Osteocyte (in vitro differentiated cells): ENCODE measurements around the gene MOB3B. TPM values are rescaled to one million over a fixed set of nuclear protein-coding genes. Genes with fewer than 3 reads are reported as not detected.
"Not testable (repeated sequence)": the region's sequence is repeated elsewhere in the genome, so short reads cannot be mapped to it uniquely, and the experiment has no call there.

Experiments
- DNase-seq: peaks from one replicate; pipeline ENCODE4 v3.0.0; 2021; ENCODE audit warnings: mixed read lengths; ENCODE audit not compliant: unreplicated experiment; ENCODE audit errors: extremely low spot score
- H3K27ac Mint-ChIP-seq: one replicate; pipeline ENCODE4 v1.8.0; 2021; ENCODE audit warnings: mild to moderate bottlenecking, mixed read lengths; ENCODE audit not compliant: unreplicated experiment
- H3K27me3 Mint-ChIP-seq: one replicate; pipeline ENCODE4 v1.8.0; 2021; ENCODE audit warnings: mixed read lengths; ENCODE audit not compliant: unreplicated experiment
- H3K36me3 Mint-ChIP-seq: one replicate; pipeline ENCODE4 v1.8.0; 2021; ENCODE audit warnings: mixed read lengths; ENCODE audit not compliant: unreplicated experiment
- H3K4me1 Mint-ChIP-seq: one replicate; pipeline ENCODE4 v1.8.0; 2021; ENCODE audit warnings: mixed read lengths; ENCODE audit not compliant: unreplicated experiment
- H3K4me3 Mint-ChIP-seq: one replicate; pipeline ENCODE4 v1.8.0; 2021; ENCODE audit warnings: mild to moderate bottlenecking, moderate library complexity, mixed read lengths; ENCODE audit not compliant: unreplicated experiment
- H3K9me3 Mint-ChIP-seq: one replicate; pipeline ENCODE4 v1.8.0; 2021; ENCODE audit warnings: mixed read lengths; ENCODE audit not compliant: unreplicated experiment
- CTCF ChIP-seq: fragments of 200-600 bp; sonication (generic); IDR thresholded peaks from 2 replicates; pipeline ENCODE4 v1.5.0; 2021; ENCODE audit warnings: antibody characterized with exemption, mild to moderate bottlenecking, moderate library complexity
- total RNA-seq: library from RNA; stranded (reverse); gene quantifications from 2 replicates; pipeline ENCODE4 v1.2.1, GENCODE V29; 2021

The MOB3B gene
- total RNA-seq, 1 donor from 2014 or later: 7.6 TPM

- Mint-ChIP-seq H3K27me3 (peaks cover 17% of the 10 kb centered on the region), H3K36me3 (no peaks in the 10 kb centered on the region), H3K4me1 (peaks cover 4% of the 10 kb centered on the region), H3K9me3 (no peaks in the 10 kb centered on the region), H3K27ac (no peak overlapping the region), H3K4me3 (no peak overlapping the region)
- TF ChIP-seq CTCF: no peak
- DNase-seq: no peak
Observed at GRCh38 chr9:27510780-27511179, 18.8 kb downstream of the MOB3B start.

DNA sequence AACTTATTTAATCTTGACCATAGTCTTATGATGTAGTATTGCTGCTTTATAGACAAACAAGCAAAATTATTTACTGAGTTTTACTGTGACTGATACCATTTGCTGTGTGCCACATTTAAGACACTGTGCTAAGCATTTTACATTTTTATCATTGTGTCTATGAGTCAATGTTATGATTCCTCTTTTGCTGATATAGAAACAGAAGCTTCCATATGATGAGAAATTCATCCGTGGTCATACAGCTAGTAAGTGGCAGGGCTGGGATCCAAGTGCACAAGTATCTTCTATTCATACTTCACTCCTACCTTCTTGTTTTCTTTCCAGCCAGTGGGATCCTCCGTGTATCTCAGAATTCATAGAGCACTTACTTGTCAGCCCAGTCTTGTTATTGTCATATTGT, 22.6 kb downstream of the MOB3B start:
- no peak overlapping the region for H3K27ac Mint-ChIP-seq
- peaks cover 4% of the 10 kb centered on the region for H3K4me1 Mint-ChIP-seq
- H3K4me3 Mint-ChIP-seq: no peak overlapping the region
- no peak for TF ChIP-seq CTCF
- no peak for DNase-seq
- H3K36me3 Mint-ChIP-seq: no peaks in the 10 kb centered on the region
- H3K9me3 Mint-ChIP-seq: no peaks in the 10 kb centered on the region
- peaks cover 22% of the 10 kb centered on the region for H3K27me3 Mint-ChIP-seq

DNA sequence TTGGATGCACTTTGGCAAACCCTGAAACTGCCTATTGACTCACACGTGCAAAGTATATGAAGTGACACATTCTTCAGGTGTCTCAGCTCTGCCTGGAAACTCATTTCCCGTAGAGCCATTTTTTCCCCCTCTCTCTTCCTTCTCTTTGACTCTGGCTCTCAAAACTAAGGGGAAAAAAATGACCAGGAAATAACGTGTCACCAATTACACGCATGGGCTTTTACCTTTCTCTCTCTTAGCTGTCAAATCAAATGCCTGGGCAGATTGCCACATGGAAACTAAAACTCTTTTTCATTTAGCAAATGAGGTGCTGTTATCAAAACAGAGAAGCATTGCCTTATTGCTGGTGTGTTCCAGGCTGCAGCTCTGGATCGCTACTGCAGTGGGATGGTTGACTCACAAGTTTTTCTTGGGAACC, 23.9 kb downstream of the MOB3B start:
- H3K9me3 Mint-ChIP-seq: no peaks in the 10 kb centered on the region
- peaks cover 2% of the 10 kb centered on the region for H3K4me1 Mint-ChIP-seq
- no peaks in the 10 kb centered on the region for H3K36me3 Mint-ChIP-seq
- no peak overlapping the region for H3K27ac Mint-ChIP-seq
- DNase-seq: no peak
- H3K27me3 Mint-ChIP-seq: peaks cover 21% of the 10 kb centered on the region
- H3K4me3 Mint-ChIP-seq: no peak overlapping the region
- TF ChIP-seq CTCF: no peak

DNA sequence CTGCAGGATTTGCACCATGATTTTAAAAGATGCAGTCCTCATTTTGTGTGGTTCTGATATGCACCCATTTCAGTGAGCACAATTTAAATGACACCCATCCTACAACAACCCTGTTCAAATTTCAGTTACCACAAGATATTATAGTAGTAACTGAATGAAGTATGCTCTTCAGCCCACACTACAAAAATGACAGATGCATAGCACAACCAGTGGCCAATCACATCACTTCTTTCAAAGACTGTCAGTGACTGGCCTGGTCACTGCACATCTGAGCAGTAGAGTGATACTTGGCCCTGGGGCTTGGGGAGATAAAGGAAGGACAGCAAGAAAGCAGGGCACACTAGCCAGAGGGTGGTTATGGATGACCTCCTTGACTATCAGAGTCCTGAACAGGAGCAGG, 25.4 kb downstream of the MOB3B start:
- TF ChIP-seq CTCF: no peak
- Mint-ChIP-seq H3K36me3 (no peaks in the 10 kb centered on the region), H3K27me3 (peaks cover 17% of the 10 kb centered on the region)

GRCh38 chr9:27503623-27504022, 26.0 kb downstream of the MOB3B start:
- Mint-ChIP-seq H3K4me1 (peaks cover 7% of the 10 kb centered on the region), H3K36me3 (no peaks in the 10 kb centered on the region), H3K9me3 (no peaks in the 10 kb centered on the region), H3K27ac (no peak overlapping the region), H3K27me3 (peaks cover 11% of the 10 kb centered on the region), H3K4me3 (no peak overlapping the region)
- no peak for DNase-seq
- no peak for TF ChIP-seq CTCF

More for the DNA sequence above, 25.4 kb downstream of the MOB3B start:
- DNase-seq: no peak
- H3K27ac Mint-ChIP-seq: no peak overlapping the region
- no peak overlapping the region for H3K4me3 Mint-ChIP-seq
- H3K4me1 Mint-ChIP-seq: peaks cover 5% of the 10 kb centered on the region
- no peaks in the 10 kb centered on the region for H3K9me3 Mint-ChIP-seq

- not testable (repeated sequence) for H3K4me1 Mint-ChIP-seq, H3K27ac Mint-ChIP-seq, H3K9me3 Mint-ChIP-seq, DNase-seq, H3K4me3 Mint-ChIP-seq, H3K36me3 Mint-ChIP-seq
- peaks cover 14% of the 10 kb centered on the region for H3K27me3 Mint-ChIP-seq
Observed at GRCh38 chr9:27500902-27501301, 28.7 kb downstream of the MOB3B start.
